ENCODE data around the gene EEF1AKMT4.

EEF1AKMT4 gene

DNA sequence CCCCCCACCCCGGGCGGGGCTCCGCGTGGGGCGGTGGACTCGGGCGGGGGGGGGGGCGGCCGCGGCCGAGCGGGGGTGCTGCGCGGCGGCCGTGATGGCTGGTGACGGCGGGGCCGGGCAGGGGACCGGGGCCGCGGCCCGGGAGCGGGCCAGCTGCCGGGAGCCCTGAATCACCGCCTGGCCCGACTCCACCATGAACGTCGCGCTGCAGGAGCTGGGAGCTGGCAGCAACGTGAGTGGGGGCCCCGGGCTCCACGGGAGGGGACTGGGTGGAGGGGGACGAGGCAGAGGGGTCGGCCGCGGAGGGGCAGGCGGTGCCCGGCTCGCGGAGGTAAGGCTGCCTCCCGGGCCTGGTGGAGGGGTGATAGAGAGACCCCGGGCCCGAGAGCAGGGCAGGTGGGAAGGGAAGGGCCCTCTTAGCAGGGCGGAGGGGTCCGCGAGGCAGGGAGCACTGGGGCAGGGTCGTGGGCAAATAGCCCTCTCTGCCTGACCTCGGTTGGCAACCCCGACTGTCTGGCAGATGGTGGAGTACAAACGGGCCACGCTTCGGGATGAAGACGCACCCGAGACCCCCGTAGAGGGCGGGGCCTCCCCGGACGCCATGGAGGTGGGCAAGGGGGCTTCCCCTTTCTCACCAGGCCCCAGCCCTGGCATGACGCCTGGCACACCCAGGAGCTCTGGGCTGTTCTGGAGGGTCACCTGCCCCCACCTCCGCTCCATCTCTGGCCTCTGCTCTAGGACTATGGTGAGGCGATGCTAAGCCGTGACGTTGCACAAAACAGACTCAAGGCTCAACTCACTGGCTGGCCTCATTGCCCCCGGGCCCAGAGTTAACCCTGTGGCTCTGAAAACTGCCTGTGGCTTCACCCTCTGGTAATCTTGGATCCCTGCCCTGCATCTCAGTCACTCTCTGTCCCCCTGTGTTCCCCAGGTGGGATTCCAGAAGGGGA is 26.8 kb downstream of the EEF1AKMT4 start, which contains the start of gene ECE2:
Gene ECE2, plus strand, starts transcription at position 62 of the 950 bp plus-strand sequence. Its CDS starts 132 bp downstream, at position 194.
- no peak for TF ChIP-seq CTCF (conservative IDR thresholded peaks at IDR 0.05; ENCODE audit: low read length)
- no peak within 1 kb of the TSS for H3K4me3 ChIP-seq (ENCODE audit: low read length)

DNA sequence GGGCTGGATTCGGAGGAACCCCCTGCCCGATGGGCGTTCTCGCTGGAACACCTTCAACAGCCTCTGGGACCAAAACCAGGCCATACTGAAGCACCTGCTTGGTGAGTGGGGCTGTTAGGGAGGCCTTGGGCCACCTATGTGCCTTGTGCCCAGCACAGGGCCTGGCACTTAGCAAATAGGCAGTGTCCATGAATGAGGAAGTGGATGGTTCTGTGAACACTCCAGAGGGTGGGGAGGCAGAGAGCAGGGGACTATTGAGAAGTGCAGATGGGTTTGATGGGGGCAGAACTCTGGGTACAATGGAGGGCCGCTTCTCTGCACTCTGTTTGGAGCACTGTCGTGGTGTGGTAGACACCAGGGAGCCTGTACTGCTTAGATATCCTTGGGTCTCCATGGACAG is 27.9 kb downstream of the EEF1AKMT4 start:
- DNase-seq (ENCODE audit: low read depth), result no peak
- H3K4me3 ChIP-seq (ENCODE audit: low read length), result no peak overlapping the region
- TF ChIP-seq CTCF (conservative IDR thresholded peaks at IDR 0.05; ENCODE audit: low read length), result no peak

More for the DNA sequence above, 26.8 kb downstream of the EEF1AKMT4 start, which contains the start of gene ECE2:
- DNase-seq (ENCODE audit: low read depth), result no peak

- TF ChIP-seq CTCF (conservative IDR thresholded peaks at IDR 0.05; ENCODE audit: low read length), result no peak
- no peak for DNase-seq (ENCODE audit: low read depth)
- no peak overlapping the region for H3K4me3 ChIP-seq (ENCODE audit: low read length)
Measured at GRCh38 chr3:184282941-184283340, 33.5 kb downstream of the EEF1AKMT4 start.

DNA sequence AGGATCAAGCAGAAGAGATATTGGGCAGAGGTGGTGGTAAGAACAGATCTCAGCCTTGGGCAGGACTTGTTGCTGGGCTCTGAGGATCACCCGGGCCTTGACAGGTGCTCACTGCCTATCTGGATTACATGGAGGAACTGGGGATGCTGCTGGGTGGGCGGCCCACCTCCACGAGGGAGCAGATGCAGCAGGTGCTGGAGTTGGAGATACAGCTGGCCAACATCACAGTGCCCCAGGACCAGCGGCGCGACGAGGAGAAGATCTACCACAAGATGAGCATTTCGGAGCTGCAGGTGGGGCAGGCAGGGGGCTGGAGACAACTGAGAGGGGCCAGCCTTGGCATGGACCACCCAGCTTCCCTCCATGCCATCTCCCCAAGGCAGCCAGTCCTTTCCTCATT is 34.2 kb downstream of the EEF1AKMT4 start:
- TF ChIP-seq CTCF (conservative IDR thresholded peaks at IDR 0.05; ENCODE audit: low read length), result no peak
- H3K4me3 ChIP-seq (ENCODE audit: low read length), result no peak overlapping the region
- DNase-seq (ENCODE audit: low read depth), result no peak

DNA sequence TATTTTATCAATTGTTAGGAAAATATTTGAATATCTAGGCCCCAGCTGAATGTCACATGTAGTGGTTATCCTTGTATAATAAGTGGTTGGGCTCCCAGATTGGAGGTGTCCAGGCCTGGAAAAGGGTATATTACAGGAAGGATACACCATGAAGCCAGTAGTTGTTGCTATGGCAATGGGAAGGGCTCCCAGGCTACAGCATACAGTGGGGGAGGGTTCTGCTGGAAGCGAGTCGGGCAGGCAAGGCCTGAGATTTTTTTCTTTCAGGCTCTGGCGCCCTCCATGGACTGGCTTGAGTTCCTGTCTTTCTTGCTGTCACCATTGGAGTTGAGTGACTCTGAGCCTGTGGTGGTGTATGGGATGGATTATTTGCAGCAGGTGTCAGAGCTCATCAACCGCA is 35.2 kb downstream of the EEF1AKMT4 start:
- TF ChIP-seq CTCF (conservative IDR thresholded peaks at IDR 0.05; ENCODE audit: low read length), result peak; percentile 42
- peak; percentile 66 for DNase-seq (ENCODE audit: low read depth)
- no peak overlapping the region for H3K4me3 ChIP-seq (ENCODE audit: low read length)

- peak; percentile 69 for TF ChIP-seq CTCF (conservative IDR thresholded peaks at IDR 0.05; ENCODE audit: low read length)
- peak; percentile 39 for DNase-seq (ENCODE audit: low read depth)
- H3K4me3 ChIP-seq (ENCODE audit: low read length), result no peak overlapping the region
Measured at GRCh38 chr3:184289426-184289938, 40.0 kb downstream of the EEF1AKMT4 start.

GRCh38 chr3:184290331-184290730 is 40.9 kb downstream of the EEF1AKMT4 start:
- no peak for DNase-seq (ENCODE audit: low read depth)
- no peak for TF ChIP-seq CTCF (conservative IDR thresholded peaks at IDR 0.05; ENCODE audit: low read length)
- no peak overlapping the region for H3K4me3 ChIP-seq (ENCODE audit: low read length)

Measured in AG10803 (cell line).